ENCODE data around the gene BPGM.
"Not testable (repeated sequence)": the region's sequence is repeated elsewhere in the genome, so short reads cannot be mapped to it uniquely, and the experiment has no call there.

The BPGM gene

DNA sequence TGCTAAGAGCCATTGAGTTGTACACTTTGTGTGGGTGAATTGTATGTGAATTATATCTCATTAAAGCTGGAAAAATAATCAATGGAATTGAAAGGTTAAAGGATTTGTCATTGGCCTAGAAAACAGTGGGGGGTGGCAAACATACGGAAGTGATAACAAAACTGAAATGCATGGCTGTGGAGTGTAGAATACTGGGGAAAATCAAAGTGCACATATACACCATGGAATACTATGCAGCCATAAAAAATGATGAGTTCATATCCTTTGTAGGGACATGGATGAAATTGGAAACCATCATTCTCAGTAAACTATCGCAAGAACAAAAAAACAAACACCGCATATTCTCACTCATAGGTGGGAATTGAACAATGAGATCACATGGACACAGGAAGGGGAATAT, 18.4 kb downstream of the BPGM start:
- DNase-seq (ENCODE audit: low read depth): not testable (repeated sequence)

DNA sequence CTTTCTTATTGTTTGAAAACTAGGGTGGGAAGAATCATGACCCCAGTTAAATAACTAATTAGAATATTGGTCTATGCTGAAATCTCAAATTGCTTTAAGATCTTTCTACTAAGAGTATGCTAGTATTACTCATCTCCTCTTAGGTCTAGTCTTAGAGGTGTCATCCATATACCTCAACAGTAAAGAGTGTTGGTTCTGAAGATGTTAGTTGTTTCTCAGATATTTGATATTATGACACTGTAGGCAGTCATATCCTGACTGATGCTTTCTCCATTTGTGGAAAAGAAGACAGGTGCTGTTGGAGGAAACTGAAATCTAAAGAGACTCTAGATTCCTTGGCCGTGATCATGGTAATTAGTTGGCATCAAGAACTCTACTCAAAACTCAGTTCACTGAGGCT, 21.2 kb downstream of the BPGM start:
- DNase-seq (ENCODE audit: low read depth): no peak

DNA sequence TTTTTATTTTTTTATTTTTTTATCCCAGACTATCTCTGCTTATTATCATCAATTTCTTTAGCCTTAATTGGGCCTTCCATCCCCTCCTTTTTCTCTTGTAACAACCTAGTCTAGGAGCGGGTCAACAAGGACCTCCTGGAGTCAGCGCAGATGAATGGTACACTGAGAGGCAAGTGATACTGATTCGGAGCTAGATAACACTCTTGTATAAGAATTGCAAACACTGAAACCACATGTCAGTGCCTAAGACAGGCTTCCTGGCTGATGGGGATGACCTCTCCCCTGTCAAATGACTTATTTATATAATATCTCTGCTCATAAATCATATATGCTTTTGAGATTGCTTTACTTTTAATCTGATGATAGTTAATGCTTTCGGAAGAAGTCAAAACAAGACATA, 22.7 kb downstream of the BPGM start:
- no peak for DNase-seq (ENCODE audit: low read depth)

DNA sequence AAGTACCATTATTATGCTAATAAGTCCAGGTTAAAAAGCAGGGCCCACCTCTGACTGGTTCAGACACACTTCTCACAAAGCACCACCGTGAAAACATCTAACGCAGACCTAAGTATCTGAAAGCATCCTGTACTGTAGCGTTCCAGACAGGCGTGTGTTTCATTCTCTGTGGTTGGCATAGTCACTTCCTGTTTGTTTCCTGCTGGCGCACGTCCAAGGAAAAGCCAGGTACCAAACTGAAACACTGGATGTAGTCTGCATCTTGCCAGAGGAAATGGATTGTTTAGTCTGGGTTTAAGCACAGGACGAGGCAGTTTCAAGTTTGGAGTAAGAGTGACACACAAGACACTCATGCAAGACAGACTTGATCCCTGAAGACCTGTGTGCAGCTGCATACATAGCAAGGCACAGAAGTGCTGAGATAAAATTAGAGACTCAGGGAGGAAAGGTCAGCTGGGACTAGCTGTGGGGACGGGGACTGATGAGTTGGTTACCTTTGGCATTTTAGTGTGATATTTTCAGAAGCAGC, 23.3 kb downstream of the BPGM start:
- DNase-seq (ENCODE audit: low read depth): peak; percentile 65

DNA sequence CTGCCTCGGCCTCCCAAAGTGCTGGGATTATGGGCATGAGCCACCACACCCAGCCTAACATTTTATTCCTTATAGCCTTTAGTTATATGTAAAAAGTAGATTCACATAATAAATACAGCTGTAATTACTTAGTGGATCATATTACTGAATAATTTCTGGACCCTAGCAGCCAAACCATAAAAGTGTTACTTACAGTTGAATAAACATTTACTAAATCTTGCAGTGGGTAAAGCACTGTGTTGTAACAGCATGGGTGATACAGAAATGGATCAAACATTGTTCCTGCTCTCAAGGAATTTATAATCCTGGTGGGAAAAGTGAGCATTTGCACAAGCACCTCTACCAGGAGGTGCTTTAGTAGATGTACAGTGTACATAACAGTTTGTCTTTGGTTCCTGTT, 25.0 kb downstream of the BPGM start:
- DNase-seq (ENCODE audit: low read depth): no peak

DNA sequence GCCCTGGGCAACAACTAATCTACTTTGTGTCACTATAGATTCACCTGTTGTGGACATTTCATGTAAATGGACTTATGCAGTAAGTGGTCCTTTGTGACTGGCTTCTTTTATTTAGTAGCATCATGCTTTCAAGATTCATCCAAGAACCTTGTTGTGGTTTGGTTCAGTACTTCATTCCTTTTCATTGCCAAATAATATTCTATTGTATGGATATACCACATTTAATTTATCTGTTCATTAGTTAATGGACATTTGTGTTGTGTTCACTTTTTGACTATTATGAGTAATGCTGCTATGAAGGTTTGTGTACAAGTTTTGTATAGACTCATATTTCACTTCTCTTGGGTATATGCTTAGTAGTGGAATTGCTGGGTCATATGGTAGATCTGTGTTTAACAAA, 27.8 kb downstream of the BPGM start:
- no peak for DNase-seq (ENCODE audit: low read depth)

DNA sequence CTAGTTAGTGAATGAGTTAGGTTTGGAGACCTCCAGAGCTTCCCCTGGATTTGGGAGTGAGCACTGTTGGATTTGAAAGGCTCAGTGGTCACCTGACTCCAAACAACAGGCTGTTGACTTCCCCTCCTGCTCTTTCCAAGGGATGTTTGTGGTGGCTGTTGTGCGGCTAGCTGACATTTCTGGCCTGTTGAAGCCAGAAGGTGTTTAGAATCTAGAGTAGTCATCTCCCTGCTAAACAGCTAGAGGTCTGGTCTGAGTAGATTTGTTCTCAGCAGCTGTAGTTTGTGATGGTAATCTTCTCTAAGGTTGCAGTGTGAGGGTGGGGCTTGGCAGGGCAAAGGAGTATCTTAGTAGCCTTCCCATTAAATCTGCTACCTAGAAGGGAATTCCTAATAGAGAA, 30.1 kb downstream of the BPGM start:
- DNase-seq (ENCODE audit: low read depth): no peak

DNA sequence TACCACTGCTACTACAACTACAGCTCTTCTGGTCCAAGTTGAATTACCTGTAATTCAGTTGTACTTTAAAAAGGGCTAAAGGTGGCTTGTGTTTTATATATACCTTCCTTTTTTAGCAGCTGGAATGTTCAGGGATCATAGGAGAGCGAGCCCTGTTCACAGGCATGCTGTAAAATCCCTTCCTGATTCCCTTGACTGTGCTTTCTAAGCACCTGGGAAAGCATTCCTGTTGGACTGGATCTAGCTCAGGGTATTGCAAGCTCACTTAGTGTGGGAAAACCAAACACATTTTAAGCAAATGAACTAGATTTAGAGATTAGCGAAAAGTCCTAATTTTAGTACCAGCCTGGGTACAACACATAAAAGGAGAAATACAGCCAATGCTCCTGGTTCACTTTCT, 31.5 kb downstream of the BPGM start:
- DNase-seq (ENCODE audit: low read depth): no peak

DNA sequence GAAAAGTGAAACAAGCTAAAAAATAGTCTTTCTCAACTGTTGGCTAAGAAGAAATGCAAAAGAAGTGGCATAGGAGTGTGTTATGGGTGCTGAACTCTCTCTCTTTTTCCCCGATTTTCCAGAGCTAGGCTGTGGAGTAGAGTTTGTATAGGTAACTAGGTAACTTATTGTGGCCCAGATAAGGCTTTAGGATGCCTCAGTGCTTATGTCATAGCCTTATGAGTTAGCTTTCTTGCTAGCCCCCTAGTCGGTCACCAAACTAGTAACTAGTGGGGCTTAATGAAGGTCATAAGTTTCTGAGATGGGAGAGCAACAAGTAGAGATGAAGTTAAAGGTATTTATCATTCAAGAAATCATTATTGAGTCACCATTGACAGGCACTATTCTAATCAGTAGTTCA, 32.4 kb downstream of the BPGM start:
- DNase-seq (ENCODE audit: low read depth): no peak

DNA sequence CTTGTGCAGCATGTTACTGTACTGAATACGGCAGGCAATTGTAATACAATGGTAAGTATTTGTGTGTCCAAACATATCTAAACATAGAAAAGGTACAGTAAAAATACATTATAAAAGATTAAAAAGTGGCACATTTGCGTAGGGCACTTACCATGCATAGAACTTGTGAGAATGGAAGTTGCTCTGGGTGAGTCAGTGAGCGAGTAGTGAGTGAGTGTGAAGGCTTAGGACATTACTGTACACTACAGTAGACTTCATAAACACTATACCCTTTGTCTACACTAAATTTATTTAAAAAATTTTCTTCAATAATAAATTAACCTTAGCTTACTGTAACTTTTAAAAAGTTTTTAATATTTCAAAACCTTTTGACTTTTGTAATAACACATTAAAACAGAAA, 37.5 kb downstream of the BPGM start:
- no peak for DNase-seq (ENCODE audit: low read depth)

DNA sequence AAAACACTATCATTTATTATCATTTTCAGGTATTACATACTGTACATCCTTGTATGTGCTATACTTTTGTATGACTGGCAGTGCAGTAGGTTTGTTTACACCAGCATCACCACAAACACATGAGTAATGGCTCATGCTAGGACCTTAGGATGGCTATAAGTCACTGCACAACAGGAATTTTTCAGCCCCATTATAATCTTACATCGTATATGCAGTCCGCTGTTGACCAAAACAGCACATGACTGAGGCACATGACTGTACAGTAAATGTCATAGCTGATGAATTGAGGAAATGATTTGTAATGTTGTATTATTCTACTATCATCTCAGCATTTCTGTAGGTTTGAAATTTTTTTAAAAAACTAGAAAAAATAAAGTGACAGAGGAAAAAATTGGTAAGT, 38.6 kb downstream of the BPGM start:
- no peak for DNase-seq (ENCODE audit: low read depth)

DNA sequence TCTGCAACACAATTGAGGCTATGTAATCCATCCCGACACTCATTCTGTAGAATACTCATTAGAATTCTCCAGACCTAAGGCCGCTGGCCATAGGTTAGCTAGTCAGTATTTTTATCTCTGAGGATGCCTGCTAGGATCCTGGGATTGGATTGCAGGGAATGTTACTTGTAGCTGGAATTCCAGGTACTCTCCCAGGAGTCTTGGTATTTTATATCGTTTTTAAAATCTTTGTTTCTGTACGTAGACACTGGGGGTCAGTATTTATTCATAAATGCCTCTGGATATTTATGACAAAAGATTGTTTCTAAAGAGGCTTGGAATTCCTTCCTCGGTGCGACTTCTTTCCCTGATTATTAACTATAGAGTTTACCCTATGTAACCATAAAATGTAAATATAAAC, 40.1 kb downstream of the BPGM start:
- no peak for DNase-seq (ENCODE audit: low read depth)

DNA sequence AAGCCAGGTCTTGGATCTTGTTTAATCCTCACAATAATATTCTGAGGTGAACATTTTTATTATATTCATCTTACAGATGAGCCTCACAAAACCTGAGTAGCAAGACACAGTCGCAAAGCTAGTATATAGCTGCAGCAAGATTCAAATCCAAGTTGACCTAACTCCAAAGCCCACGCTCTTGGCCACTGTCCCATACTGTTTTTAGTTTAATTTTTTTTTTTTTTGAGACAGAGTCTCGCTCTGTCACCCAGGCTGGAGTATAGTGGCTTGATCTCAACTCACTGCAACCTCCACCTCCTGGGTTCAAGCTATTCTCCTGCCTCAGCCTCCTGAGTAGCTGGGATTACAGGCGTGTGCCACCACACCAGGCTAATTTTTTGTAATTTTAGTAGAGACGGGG, 42.9 kb downstream of the BPGM start:
- not testable (repeated sequence) for DNase-seq (ENCODE audit: low read depth)

DNA sequence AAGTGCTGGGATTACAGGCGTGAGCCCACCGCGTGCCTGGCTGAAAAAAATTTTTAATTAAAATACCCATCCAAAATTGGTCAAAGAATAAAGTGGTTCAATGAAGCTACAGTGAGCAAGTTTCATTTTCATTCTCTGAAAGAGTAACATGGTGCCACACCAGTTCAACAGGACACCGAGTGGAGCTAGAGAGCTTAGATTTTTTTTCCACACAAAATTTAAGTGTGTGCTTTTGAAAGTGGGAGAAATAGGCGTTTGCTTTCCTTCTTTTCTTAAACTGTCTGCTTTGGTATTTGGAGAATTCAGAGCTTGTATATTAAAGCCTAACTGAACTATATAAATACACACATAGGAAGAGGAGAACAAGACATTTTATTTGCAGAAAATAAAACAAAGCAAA, 43.4 kb downstream of the BPGM start:
- no peak for DNase-seq (ENCODE audit: low read depth)

DNA sequence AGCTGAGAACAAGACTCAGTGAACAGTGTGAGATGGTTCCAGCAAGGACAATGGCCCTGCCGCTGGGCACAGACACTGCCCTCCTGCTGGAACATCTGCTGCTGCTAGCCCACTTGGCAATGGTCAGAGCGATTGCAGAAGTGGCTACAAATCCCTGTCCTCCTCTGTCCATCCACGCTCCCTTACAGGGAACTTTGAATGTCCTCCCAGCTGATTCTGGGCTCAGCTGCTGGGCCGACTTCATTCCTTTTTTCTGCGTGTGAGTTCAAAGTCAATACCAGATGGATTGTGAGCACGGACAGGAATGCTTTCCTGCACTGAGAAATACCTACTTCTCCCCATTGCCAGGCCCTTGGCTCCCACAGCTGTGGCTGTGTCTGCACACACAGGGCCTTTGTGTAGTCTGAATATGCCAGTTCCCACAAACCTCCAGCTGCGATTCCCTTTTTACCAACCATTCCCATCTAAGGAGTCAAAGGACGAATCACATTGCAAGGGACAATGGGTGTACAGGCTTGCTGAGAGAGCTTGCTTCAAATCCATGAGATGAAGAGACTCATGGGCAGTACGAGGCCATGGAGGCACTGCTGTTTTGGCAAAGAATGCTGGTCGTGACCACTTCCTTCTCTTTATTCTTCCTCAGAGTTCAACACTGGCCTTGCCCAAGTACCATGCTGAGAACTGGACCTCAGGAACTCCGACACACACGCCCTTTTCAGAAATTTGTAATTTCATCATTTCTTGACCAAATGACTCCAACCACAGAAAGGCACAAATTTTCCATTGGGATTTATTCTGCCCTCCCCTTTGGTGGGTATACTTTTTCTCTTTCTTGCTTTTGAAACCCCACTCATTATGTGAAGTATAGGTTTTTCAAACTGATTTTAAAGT, 44.2 kb downstream of the BPGM start:
- no peak for DNase-seq (ENCODE audit: low read depth)

DNA sequence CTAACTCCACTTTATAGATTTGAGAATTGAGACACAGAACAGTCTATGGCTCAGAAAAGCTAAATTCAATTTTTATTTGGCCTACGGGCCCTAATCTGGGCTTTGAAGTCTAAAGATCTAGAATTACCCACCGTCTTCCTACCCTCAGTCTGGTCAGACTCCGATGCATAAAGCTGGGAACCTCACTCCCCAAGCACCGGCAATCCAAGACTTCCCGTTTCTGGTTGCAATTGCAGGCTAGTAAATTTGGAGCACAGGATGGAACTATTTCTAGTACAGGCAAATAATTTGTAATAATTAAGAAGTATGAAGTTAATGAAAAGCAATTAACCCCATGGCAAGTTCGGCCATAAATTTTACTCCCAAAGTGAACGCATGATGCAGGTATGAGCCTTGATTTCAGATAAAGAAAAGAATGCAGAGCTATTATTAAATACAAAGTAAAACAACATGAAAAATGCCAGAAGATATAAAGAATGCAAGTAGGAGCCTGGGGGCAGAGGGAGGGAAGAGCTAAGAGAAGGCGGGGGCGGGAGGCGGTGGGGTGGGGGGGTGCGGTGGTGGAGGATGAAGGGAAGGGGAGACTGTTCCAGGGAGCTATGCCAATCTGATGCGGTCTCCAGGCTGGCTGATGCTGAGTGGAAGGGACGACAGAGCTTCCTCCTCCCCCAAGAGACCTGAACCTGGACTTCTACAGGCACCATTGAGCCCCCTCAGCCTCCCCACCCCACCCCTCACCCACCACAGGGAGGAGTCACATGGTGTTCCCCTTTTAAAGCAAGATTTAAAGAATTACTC, 45.1 kb downstream of the BPGM start:
- DNase-seq (ENCODE audit: low read depth): no peak

DNA sequence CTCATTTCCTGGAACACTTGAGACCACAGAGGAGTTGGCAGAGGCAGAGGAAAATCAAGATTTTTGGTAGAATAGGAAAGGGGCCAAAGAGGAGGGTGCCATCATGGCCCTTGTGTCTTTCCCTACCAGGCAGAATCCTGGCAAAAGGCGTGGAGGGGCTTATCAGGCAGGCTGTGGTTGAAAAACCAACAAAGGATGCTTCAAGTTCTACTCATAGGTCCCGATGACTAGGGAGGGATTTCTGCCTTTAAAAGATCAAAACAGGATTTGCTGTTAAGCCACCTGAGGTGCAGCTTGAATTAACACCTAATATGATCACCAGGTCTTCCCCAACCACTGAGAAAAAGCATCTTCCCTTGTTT, 45.7 kb downstream of the BPGM start:
- no peak for DNase-seq (ENCODE audit: low read depth)

DNA sequence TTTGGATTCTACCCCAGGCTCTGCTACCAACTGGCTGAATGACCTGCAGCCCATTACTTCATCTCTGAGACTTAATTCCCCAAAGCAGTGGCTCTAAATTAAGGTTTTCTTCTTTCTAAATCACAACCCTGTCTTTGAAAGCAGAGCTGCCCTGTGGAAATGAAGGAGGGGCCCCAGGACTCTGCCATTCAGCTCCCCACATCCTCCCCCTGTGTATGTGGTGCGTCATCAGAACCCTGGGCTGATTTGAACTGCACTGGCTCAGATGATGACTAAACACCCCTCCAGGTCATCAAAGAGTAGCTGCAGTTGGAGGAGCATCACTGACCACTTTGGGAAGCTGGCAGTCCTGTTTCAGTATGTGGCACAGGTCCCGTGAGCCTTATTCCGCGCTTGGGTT, 46.6 kb downstream of the BPGM start:
- no peak for DNase-seq (ENCODE audit: low read depth)

DNA sequence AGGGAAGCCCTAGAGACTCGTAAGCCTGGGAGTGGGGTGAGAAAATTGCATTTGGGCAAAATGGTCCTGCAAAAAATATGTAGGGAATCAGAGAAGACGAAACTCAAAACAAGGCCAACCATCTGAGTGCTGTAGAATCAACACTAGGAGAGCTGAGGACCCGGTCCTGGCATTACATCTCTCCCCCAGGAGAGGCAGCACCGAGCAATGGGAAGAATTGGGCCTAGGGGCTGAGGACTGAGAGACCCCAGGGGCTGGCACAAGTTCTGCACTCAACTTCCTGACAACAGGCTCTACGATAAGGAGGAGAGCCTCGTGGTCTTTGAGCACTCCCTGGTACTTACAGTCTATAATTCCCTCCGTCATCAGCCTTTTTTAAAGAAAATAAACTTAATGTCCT, 47.6 kb downstream of the BPGM start:
- DNase-seq (ENCODE audit: low read depth): no peak

DNA sequence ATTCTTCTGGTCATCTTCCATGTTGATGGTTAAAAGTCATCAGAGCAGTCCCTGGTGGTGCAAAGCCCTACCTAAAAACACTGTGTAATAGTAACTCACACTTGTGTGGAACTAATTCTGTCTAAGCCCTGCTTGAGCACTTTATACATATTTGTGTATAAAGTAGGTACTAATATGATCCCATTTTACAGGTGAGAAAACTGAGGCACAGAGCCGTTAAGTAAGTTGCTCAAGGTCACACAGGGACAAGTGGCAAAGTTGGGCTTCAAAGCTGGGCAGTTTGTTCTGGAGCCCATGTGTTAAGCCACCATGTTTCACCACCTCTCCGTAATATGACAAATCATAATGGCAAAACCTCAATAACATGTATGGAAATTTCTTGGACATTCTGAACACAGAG, 48.1 kb downstream of the BPGM start:
- DNase-seq (ENCODE audit: low read depth): no peak

DNA sequence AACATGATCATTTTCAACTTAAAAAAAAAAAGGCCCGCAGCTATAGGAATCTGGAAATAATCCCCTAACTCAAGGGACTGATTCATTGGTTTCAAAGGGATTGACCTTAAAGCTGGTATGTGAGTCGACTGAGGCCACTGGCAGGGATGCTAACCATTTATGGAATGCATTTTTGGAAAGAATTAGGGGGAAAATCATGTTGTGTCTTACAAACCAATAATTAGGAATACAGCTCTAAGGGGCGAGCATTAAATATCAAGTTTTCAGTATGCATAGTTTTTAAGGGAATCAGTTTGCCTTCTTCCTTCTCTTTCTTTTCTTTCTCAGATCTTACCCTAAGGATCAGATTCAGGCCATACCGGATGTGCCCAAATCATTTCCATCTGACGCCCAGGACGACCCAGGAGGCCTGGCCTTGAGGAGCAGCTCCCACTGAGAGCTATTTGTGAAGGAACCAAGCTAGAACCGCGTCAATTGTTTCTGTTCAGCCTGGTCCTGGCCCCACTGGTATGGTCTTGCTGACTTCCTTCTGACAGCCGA, 48.7 kb downstream of the BPGM start:
- DNase-seq (ENCODE audit: low read depth): no peak

DNA sequence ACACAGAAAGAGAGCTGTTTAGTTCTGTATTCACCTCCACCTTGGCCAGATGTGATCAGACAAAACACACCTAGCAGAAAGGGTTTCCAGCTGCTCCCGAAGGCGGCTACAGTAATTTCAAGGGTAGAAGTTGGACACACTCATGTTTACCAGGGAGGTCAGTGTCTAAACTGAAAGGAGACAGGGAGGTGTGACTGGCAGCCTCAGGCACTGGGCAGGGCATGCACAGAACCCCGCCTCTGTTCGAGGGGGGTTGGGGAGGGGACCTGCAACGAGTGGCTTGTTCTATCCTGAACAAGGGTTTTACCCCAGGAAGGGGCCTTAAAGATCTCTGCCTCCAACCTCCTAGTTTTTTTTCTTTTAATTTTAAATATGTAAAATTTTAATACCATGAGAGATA, 49.6 kb downstream of the BPGM start:
- no peak for DNase-seq (ENCODE audit: low read depth)
